ENCODE measurements around the gene RNASET2.
"Not testable (repeated sequence)": the region's sequence is repeated elsewhere in the genome, so short reads cannot be mapped to it uniquely, and the experiment has no call there.

RNASET2 gene

DNA sequence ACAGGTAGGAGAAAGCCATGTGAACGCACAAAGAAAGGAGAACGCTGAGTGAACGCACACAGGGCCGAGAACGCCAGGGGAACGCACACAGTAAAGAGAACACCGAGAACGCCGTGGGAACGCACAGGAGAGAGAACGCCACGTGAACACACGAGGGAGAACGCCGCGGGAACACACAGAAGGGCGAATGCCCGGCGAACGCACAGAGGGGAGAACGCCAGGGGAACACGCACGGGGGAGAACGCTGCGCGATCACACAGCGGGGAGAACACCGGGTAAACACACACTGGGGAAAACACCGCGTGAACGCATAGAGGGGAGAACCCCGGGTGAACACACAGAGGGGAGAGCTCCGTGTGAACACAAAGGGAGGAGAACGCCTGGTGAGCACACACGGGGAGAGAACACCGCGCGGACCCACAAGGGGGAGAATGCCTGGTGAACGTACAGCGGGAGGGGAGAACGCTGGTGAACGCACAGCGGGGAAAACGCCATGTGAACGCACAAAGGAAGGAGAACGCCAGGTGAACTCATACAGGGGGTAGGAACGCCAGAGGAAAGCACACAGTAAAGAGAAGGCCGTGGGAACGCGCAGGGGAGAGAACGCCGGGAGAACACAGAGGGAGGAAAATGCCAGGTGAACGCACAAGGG is 55.3 kb downstream of the RNASET2 start:
- no peak for DNase-seq

DNA sequence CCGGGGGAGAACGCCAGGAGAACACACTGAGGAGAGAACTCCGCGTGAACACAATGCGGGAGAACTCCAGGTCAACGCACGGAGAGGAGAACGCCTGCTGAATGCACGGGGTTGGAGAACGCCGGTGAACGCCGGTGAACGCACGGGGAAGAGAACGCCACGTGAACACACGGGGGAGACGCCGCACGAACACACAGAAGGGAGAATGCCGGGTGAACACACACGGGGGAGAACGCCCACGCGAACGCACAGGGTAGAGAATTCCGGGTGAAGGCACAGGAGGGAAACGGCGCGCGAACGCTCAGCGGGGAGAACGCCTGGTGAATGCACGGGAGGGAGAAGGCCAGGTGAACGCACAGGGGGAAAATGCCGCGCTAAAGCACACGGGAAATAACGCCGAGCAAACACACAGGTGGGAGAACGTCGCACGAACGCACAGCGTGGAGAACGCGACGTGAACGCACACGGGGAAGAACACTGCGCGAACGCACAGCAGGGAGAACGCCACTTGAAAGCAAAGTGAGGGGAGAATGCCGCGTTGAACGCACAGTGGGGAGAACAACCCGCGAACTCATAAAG is 56.1 kb downstream of the RNASET2 start:
- DNase-seq, result no peak

DNA sequence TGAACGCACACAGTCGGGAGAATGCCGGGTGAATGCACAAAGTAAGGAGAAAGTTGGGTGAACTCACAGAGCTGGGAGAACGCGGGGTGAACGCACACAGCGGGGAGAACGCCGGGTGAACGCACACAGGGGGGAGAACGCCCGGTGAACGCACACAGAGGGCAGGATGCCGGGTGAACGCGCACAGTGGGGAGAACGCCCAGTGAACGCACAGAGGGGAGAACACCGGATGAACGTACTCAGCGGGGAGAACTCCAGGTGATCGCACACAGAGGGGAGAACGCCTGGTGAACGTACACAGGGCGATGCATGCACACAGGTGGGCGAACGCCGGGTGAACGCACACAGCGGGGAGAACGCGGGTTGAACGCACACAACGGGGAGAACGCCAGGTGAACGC is 57.4 kb downstream of the RNASET2 start:
- no peak for DNase-seq

DNA sequence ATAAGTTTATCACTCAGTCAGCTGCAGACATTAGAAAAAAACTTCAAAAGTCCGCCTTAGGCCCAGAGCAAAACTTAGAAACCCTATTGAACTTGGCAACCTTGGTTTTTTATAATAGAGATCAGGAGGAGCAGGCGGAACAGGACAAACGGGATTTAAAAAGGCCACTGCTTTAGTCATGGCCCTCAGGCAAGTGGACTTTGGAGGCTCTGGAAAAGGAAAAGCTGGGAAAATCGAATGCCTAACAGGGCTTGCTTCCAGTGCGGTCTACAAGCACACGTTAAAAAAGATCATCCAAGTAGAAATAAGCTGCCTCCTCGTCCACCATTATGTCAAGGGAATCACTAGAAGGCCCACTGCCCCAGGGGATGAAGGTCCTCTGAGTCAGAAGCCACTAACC is 61.7 kb downstream of the RNASET2 start:
- DNase-seq, result not testable (repeated sequence)

DNA sequence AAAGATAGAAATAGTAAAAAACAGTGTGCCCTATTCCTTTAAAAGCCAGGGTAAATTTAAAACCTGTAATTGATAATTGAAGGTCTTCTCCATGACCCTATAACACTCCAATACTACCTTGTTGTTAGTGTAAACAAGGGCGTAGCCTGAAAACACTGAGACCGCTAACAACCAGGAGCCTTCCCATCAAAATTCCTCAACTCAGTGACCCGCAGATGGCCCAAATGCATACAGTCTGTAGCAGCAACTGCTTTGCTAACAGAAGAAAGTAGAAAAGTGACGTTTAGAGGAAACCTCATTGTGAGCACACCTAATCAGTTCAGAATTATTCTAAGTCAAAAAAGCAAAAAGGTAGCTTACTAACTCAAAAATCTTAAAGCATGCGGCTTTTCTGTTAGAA is 63.9 kb downstream of the RNASET2 start:
- DNase-seq, result not testable (repeated sequence)

DNA sequence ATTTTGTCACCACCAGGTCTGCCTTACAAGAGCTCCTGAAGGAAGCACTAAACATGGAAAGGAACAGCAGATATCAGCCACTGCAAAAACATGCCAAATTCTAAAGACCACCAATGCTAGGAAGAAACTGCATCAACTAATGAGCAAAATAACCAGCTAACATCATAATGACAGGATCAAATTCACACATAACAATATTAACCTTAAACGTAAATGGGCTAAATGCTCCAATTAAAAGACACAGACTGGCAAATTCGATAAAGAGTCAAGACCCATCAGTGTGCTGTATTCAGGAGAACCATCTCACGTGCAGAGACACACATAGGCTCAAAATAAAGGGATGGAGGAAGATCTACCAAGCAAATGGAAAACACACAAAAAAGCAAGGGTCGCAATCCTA is 69.6 kb downstream of the RNASET2 start:
- DNase-seq, result not testable (repeated sequence)

DNA sequence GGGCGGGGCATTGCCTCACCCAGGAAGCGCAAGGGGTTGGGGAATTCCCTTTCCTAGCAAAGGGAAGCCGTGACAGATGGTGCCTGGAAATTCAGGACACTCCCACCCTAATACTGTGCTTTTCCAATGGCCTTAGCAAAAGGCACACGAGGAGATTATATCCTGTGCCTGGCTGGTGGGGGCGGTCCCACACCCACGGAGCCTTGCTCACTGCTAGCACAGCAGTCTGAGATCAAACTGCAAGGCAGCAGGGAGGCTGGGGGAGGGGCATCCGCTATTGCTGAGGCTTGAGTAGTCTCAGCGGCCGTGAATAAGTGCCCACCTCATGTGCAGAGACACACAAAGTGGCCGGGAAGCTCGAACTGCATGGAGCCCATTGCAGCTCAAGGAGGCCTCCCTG is 71.4 kb downstream of the RNASET2 start:
- DNase-seq, result not testable (repeated sequence)

DNA sequence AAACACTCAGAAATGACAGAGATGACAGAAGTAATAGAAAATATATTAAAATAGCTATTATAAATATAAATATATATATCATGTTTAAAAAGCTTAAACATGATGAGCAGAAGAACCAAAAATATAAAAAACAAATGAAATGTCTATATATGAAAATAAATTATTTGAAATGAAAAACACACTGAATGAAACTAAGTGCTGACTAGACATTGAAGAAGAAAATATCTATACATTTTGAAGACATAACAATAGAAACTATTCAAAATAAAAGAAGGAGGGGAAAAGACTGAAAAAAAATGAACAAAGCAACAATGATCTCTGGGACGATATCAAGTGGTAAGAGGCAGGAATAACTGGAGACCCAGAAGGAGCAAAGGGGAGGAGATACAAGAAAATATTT is 76.8 kb downstream of the RNASET2 start:
- no peak for DNase-seq

All from activated CD8-positive, alpha-beta memory T cell treated with anti-CD3 and anti-CD28 coated beads for 24 hours (primary cell).